ENCODE results near the gene COA1. TPM values are rescaled to one million over a fixed set of nuclear protein-coding genes. Genes with fewer than 3 reads are reported as not detected.

The COA1 gene
- polyA plus RNA-seq, 1 donor from 2014 or later = 157 TPM

DNA sequence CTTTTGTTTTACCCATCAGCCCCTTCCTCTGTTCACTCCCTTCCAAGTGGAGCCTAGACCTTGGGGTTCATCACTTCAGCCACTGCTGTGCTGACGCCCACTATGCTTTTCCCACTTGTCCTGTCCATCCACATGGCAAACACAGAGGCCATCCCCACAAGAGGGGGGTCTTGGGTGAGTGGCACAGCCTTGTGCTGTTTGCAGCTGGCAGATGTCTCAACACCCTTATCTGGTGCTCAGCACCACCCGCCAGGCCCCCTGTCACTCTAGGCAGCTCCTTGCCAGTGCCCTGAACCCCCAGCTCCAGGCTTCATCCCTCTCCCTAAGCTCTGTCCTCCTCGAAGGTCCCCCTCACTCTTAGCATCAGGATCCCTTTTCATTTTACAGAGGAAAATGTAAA is 42.2 kb upstream of the COA1 start:
- no peak overlapping the region for H3K4me3 ChIP-seq (ENCODE audit: low read length)
- TF ChIP-seq EZH2 (IDR thresholded peaks at IDR 0.05; ENCODE audit: borderline replicate concordance, insufficient read depth, low read length, poor library complexity, severe bottlenecking) (no peak), TAF1 (IDR thresholded peaks at IDR 0.05; ENCODE audit: low read depth) (no peak), POLR2AphosphoS5 (IDR thresholded peaks at IDR 0.05) (no peak), RAD21 (conservative IDR thresholded peaks at IDR 0.05) (no peak), MXI1 (conservative IDR thresholded peaks at IDR 0.05; ENCODE audit: poor library complexity, severe bottlenecking) (no peak), SMC3 (conservative IDR thresholded peaks at IDR 0.05; ENCODE audit: poor library complexity) (no peak), EP300 (conservative IDR thresholded peaks at IDR 0.05; ENCODE audit: poor library complexity, severe bottlenecking) (no peak)
- TF ChIP-seq, protein P1, sequence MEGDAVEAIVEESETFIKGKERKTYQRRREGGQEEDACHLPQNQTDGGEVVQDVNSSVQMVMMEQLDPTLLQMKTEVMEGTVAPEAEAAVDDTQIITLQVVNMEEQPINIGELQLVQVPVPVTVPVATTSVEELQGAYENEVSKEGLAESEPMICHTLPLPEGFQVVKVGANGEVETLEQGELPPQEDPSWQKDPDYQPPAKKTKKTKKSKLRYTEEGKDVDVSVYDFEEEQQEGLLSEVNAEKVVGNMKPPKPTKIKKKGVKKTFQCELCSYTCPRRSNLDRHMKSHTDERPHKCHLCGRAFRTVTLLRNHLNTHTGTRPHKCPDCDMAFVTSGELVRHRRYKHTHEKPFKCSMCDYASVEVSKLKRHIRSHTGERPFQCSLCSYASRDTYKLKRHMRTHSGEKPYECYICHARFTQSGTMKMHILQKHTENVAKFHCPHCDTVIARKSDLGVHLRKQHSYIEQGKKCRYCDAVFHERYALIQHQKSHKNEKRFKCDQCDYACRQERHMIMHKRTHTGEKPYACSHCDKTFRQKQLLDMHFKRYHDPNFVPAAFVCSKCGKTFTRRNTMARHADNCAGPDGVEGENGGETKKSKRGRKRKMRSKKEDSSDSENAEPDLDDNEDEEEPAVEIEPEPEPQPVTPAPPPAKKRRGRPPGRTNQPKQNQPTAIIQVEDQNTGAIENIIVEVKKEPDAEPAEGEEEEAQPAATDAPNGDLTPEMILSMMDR (IDR thresholded peaks at IDR 0.05; ENCODE audit: poor library complexity, severe bottlenecking) = no peak
- TF ChIP-seq, protein P2, sequence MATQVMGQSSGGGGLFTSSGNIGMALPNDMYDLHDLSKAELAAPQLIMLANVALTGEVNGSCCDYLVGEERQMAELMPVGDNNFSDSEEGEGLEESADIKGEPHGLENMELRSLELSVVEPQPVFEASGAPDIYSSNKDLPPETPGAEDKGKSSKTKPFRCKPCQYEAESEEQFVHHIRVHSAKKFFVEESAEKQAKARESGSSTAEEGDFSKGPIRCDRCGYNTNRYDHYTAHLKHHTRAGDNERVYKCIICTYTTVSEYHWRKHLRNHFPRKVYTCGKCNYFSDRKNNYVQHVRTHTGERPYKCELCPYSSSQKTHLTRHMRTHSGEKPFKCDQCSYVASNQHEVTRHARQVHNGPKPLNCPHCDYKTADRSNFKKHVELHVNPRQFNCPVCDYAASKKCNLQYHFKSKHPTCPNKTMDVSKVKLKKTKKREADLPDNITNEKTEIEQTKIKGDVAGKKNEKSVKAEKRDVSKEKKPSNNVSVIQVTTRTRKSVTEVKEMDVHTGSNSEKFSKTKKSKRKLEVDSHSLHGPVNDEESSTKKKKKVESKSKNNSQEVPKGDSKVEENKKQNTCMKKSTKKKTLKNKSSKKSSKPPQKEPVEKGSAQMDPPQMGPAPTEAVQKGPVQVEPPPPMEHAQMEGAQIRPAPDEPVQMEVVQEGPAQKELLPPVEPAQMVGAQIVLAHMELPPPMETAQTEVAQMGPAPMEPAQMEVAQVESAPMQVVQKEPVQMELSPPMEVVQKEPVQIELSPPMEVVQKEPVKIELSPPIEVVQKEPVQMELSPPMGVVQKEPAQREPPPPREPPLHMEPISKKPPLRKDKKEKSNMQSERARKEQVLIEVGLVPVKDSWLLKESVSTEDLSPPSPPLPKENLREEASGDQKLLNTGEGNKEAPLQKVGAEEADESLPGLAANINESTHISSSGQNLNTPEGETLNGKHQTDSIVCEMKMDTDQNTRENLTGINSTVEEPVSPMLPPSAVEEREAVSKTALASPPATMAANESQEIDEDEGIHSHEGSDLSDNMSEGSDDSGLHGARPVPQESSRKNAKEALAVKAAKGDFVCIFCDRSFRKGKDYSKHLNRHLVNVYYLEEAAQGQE (IDR thresholded peaks at IDR 0.05; ENCODE audit: borderline replicate concordance) = no peak
- H3K9me3 ChIP-seq (ENCODE audit: low read length) = no peaks in the 10 kb centered on the region
- no peaks in the 10 kb centered on the region for H4K20me1 ChIP-seq (ENCODE audit: insufficient read depth)
- no peak overlapping the region for H3K9ac ChIP-seq (ENCODE audit: low read length)
- H3F3A ChIP-seq (ENCODE audit: insufficient read depth, low read length, poor library complexity, severe bottlenecking) = no peaks in the 10 kb centered on the region
- no peak overlapping the region for H3K4me2 ChIP-seq (ENCODE audit: low read length)
- no peaks in the 10 kb centered on the region for H3K9me2 ChIP-seq (ENCODE audit: insufficient read depth, low read length)
- H3K79me2 ChIP-seq (replicated peaks; ENCODE audit: insufficient read depth, low read length) = no peaks in the 10 kb centered on the region
- H3K27ac ChIP-seq (ENCODE audit: low read length) = no peak overlapping the region
- no peaks in the 10 kb centered on the region for H3K36me3 ChIP-seq (ENCODE audit: insufficient read depth, low read length)
- H3K27me3 ChIP-seq (ENCODE audit: insufficient read depth, low read depth, low read length) = no peaks in the 10 kb centered on the region
- H2AFZ ChIP-seq (ENCODE audit: low read depth, low read length) = no peak overlapping the region

DNA sequence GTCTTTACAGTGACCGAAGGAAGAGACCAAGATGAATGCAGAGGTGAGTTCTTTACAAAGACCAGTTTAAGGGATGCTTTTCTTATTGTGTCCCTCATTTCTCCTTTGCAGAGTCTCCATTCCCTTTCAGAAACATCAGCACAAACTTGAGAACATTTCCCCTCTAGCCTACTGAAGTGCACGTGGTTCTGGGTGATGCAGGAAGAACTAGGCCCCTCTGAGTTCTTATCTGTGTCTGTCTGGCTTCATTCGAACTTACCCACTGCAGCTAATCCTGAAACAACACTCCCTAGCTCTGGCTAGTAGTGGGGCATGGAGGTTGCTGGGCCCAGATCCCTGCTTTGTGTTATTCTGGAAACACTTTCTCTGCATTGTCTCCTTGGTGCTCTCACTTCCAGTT is 41.8 kb upstream of the COA1 start:
- Histone ChIP-seq H3K79me2 (replicated peaks; ENCODE audit: insufficient read depth, low read length) (no peaks in the 10 kb centered on the region), H4K20me1 (ENCODE audit: insufficient read depth) (no peaks in the 10 kb centered on the region), H3K36me3 (ENCODE audit: insufficient read depth, low read length) (no peaks in the 10 kb centered on the region), H3K4me2 (ENCODE audit: low read length) (no peak overlapping the region), H2AFZ (ENCODE audit: low read depth, low read length) (no peak overlapping the region), H3K9me2 (ENCODE audit: insufficient read depth, low read length) (no peaks in the 10 kb centered on the region), H3K9ac (ENCODE audit: low read length) (no peak overlapping the region), H3K9me3 (ENCODE audit: low read length) (no peaks in the 10 kb centered on the region), H3K4me3 (ENCODE audit: low read length) (no peak overlapping the region), H3F3A (ENCODE audit: insufficient read depth, low read length, poor library complexity, severe bottlenecking) (no peaks in the 10 kb centered on the region), H3K27me3 (ENCODE audit: insufficient read depth, low read depth, low read length) (no peaks in the 10 kb centered on the region), H3K27ac (ENCODE audit: low read length) (no peak overlapping the region)
- TF ChIP-seq EP300 (conservative IDR thresholded peaks at IDR 0.05; ENCODE audit: poor library complexity, severe bottlenecking) (no peak), POLR2AphosphoS5 (IDR thresholded peaks at IDR 0.05) (no peak), SMC3 (conservative IDR thresholded peaks at IDR 0.05; ENCODE audit: poor library complexity) (no peak), EZH2 (IDR thresholded peaks at IDR 0.05; ENCODE audit: borderline replicate concordance, insufficient read depth, low read length, poor library complexity, severe bottlenecking) (no peak), TAF1 (IDR thresholded peaks at IDR 0.05; ENCODE audit: low read depth) (no peak), RAD21 (conservative IDR thresholded peaks at IDR 0.05) (no peak), MXI1 (conservative IDR thresholded peaks at IDR 0.05; ENCODE audit: poor library complexity, severe bottlenecking) (no peak)
- TF ChIP-seq, protein P2 (IDR thresholded peaks at IDR 0.05; ENCODE audit: borderline replicate concordance) = no peak
- TF ChIP-seq, protein P1 (IDR thresholded peaks at IDR 0.05; ENCODE audit: poor library complexity, severe bottlenecking) = no peak

Measured in neural cell (in vitro differentiated cells).